GM19193 (cell line): ENCODE data around the gene ATAD1.

Experiments used
- POLR2A ChIP-seq: IDR thresholded peaks from 4 replicates; pipeline ENCODE4 v1.6.1; 2011; ENCODE audit not compliant: insufficient read depth, insufficient read length; ENCODE audit errors: extremely low read depth

ATAD1 gene

DNA sequence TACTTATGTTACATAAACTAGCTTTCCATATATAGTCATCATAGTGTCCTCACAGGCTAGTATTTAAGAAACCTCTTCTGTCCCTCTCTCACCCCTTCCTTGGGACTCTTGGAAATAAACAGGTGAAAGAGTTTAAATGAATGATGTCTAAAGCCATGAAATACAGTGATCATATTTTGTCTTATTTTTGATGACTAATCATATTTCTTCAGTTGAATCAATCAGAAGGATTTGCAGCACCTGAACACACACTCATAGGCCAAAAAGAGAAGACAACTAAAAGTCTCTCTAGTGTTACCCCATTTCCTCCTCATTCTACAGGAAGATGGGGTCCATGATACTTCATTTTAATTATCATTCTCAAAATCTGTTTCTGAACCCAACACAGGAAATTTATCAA is 8.6 kb upstream of the ATAD1 start:
- no peak for TF ChIP-seq POLR2A

DNA sequence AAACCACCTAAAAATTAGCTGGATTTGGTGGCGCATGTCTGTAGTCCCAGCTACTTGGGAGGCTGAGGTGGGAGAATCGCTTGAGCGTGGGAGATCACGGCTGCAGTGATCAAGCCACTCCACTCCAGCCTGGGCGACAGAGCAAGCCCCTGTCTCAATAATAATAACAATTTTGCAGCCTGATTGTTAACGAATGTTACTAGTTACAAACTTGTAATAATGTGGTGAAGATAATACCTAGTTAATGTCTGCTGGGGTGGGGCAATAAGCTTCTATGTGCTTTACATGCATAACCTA is 1.2 kb upstream of the ATAD1 start:
- no peak for TF ChIP-seq POLR2A

DNA sequence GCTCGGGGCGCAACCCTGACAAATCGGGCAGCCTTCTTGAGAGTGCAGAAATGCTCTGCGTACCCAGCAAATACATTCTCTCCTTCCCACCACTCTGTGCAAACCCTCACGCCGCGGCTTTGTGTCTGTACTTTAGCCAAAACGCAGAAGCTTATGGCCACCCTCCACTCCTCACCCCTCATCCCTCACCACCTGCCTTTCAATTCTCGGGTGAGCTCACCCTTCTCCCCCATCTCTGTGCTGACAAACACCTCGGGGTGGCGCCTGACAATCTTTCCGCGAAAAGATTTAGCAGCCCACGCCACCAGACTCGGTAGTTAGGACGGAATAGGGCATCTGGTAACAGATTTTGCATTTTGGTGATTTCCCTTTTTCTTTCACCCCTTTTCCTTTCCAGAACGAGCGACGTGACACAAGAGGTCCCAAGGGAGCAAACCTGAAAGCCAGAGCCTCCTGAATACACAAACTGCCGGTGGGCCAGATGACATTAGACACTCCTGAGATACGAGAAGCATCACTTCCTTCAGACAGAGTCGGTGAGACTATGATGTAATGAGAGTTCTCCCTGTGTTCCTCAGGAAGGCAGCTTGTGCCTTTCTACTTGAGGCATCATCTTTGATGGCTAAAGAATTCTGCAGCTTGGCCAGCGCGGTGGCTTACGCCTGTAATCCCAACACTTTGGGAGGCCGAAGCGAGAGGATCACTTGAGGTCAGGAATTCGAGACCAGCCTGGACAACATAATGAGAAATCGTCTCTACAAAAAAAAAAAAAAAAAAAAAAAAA is 671 bp upstream of the ATAD1 start:
- TF ChIP-seq POLR2A: no peak

DNA sequence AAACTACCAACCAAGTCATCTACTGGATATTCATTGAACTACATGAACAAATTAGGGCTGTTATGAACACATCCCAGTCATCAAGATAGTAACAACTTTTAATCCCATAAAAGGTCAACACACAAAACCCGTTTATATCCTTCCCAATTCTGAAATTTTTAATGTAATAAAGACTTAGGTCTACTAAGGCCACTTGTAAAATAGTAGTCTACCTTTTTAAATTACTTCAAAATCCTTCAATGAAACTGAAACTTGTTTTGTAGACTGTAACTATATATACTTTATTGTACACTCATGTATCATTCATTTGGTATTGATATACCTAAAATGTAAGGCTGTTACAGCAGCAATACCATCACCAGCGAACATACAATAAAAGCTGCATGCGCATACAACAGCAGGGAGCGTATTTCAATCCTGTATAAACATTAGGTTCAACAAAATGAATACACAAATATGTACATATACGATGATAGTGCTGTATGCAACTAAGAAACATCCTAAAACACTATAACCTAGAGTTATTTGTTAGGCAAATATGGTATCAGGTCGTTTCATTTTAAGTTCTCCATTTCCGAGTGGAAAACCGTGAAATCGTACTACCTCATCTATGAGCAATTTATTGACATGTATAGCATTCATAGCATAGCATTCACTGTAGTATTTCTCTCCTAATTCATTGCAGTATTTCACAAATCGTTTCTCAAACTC is 973 bp downstream of the ATAD1 start:
- TF ChIP-seq POLR2A: no peak

DNA sequence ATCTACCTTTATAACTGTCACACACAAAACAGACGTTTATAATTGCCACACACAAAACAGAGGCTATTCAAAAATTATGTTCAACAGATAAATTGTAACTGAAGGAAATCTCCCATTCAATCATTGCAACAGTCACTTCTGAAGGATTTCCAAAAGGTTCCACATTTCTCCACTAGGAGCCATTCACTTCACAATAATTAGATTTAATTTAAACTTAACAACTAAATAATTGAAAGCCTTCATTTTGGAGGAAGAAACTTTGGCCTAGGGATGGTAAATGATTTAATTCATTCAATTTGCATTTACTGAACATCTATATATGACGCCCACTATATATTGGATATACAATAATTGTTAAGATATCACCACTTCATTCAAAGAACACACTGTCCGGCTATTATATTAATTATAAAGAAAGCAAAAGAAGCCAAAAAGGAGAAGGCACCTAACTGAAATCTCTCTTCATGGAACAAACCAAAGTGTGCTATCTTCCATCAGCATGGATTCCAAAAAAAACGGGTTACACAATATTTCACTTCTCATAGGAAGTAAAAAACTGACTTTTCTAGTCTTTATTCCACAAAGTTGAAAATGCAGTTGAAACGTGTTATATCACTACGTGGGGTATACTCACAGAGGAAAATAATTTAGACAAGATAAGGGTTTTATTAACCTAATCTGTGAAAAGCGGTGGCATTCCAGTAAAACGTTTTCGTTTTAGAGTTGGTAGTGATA is 1.7 kb downstream of the ATAD1 start:
- no peak for TF ChIP-seq POLR2A

DNA sequence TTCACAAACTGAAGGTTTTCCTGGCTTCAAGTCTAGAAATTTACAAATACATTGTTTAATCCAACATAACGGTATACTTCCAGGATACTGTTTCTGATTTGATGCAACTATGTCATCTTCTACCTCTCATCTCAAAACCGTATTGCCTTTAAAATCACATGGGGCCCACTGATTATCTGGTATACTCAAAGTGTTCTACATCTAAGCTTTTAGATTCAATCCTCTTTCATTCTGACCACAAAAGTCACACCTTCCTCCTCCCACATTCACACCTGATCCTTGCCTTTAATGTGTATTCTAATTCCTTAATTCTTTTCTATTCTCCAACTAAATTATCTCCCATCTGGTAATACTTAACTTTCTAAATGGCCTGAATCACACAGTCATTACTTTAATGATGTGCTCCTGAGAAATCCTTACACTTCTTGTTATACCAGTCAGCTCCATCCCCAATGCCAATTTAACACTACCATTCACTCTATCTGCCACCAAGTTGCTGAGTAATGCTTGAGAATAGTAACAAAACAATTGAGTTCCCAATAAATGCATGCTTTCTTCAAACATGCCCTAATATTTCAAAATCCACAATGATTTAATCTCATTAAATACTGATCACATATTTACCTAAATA is 13.0 kb downstream of the ATAD1 start:
- TF ChIP-seq POLR2A: no peak

DNA sequence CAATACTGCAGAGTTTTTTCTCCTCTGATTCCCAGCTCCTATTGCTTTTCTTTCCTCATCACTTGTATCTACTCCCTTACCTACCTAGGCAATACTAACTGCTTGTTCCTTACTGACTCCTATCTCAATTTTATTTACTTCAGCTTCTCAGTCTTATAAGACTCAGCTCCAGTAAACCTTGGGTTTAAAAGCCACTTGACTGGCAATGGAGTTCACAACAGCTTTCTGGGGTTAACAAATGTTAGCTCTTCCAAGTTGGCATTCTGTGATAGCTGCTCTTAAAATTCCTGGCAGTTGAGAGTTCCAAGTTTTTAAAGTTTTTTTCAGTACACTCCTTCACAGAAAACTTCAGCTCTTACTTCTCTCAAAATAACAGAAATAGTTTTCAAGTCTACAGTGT is 14.2 kb downstream of the ATAD1 start:
- no peak for TF ChIP-seq POLR2A

DNA sequence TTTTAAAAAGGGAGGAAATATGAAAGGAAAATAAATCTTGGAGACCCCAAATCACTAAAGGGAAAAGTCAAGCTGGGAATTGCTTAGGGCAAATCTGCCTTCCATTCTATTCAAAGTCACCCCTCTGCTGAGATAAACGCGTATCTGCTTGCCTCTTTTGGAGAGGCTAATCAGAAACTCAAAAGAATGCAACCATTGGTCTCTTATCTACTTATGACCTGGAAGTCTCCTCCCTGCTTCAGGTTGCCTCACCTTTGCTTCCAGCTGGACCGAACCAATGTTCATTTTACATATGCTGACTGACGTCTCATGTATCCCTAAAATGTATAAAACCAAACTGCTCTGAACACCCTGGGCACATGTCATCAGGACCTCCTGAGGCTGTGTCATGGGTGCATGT is 14.7 kb downstream of the ATAD1 start:
- no peak for TF ChIP-seq POLR2A

DNA sequence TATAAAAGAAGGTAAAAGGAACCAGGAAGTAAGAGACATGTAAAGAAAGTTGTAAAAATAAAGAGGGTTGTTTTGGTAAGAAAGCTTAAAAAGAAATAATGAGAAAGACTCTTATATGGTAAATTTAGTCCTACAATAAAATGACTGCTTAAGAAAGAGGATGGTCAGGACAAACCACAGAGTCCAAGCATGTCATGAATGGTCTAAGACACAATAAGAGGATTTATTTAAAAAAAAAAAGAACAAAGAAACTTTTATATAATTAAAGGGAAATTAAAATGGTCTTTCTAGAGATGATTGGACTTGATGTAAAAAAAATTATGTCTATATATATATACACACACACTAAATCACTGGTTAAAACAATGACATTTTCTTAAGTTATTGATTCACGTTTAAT is 18.2 kb downstream of the ATAD1 start:
- no peak for TF ChIP-seq POLR2A

DNA sequence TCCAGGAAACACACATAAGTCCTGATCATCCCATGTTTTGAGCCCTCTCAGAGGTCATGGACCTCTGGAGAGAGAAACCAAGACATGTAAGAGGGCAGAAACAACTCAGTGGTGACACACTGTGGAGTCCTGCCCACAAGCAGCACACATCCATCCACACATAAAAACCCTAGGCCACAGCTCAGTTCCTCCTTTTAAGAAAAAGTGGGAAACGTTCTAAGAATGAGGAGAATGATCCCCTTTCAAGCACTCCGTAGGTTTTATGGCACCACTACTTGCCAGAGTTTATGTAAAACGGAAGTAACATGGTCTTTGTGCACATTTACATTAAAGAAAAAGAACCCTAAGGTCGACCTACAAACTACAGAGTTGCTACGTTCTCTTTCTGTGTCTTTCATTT is 19.9 kb downstream of the ATAD1 start:
- TF ChIP-seq POLR2A: no peak

DNA sequence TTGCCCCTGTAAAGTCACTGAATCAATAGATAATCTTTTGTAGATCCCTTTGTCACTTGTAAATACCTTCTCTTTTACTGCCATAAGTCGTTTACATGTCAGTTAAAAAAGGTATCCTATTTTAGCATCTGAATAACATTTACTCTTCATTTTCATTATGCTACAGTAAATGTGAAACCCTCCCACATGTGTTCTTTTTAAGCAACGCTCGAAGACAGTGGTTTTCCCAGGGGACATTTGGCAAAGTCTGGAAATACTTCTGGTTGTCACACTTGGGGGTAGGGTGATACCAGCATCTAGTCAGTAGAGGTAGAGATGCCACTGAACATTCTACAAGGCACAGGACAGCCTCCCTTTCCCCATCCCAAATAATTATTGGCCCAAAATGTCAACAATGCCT is 23.7 kb downstream of the ATAD1 start:
- no peak for TF ChIP-seq POLR2A

DNA sequence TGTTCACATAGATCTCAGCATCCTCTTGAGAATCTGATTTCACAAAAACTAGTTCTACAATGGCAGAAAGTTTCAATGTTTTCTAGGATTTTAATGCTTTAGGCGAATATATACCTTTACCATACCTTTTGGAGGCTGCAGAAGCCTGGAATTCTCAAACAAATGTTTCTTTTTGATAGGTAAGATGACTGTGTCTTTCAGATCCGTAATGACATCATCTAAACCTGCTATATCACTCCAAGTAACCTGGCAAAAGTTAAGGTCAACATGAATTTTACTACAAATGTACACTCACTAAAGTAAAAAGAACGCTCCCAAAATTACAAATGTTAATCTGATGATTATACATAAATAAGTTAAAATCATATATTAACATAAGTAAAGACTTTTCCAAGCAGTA is 27.8 kb downstream of the ATAD1 start:
- no peak for TF ChIP-seq POLR2A

DNA sequence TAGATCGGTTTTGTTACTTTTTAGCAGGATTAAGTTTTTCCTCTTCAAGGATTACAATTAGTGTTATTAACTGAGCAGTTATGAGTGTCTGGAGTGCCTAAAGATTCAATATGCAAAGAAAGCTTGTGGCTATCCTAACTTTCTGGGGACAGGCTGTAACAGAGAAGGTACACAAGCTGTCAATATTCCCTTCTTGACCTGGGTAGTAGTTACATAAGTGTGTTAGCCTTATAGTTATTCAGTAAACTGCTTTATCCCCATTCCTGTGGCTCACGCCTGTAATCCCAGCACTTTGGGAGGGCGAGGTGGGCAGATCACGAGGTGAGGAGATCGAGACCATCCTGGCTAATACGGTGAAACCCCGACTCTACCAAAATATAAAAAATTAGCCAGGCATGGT is 31.6 kb downstream of the ATAD1 start:
- TF ChIP-seq POLR2A: no peak

DNA sequence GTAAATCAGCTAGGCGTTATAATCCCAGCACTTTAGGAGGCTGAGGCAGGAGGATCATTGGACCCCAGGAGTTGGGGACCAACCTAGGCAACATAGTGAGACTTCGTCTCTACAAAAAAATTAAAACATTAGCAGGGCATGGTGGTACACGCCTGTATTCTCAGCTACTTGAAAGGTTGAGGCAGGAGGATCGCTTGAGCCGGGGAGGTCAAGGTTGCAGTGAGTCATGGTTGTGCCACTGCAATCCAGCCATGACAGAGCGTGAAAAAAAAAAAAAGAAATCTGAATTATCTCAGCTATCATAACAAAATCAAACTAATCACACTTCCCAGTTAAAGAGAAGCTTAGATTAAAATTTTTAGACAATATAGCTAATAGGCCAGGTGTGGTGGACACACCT is 35.3 kb downstream of the ATAD1 start:
- no peak for TF ChIP-seq POLR2A

DNA sequence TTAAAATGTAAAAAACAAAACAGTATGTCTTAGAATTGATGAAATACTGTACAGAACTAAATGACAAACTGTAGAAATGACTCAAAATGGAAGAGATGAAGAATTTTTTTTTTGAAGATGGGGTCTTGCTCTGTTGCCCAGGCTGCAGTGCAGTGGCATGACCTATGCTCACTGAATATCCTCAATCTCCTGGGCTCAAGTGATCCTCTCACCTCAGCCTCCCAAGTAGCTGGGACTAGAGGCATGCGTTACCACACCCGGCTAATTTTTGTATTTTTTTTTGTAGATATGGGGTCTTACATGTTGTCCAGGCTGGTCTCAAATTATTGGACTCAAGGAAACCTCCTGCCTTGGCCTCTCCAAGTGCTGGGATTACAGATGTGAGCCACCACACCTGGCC is 36.5 kb downstream of the ATAD1 start:
- TF ChIP-seq POLR2A: no peak
